ENCODE measurements around the gene CBX6.

The CBX6 gene

DNA sequence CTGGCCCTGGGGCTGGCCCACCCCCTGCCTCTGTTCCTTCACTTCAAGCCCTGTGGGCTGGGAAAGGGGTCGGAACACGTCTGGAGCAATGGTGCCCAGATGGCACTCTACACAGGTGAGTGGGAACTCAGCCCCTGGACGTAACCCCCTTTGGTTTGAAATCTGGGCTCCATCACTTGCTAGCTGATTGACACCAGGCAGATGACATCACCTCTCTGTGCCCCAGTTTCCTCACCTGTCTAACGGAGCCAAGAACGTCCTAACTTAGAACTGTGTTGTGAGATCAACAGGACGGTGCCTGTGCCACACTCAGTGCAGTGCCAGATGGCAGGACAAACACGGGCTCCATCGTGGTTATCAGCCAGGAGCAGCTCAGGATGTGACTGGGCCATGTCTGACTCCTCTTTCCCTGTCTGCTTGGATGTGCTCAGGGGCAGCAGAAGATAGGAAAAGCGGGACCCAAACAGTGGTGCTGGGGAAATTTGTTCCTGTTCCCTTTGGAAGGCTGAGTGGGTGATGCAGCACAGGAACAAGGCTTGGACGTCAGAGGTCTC lies 52.6 kb downstream of the CBX6 start:
- TF ChIP-seq, protein P1, sequence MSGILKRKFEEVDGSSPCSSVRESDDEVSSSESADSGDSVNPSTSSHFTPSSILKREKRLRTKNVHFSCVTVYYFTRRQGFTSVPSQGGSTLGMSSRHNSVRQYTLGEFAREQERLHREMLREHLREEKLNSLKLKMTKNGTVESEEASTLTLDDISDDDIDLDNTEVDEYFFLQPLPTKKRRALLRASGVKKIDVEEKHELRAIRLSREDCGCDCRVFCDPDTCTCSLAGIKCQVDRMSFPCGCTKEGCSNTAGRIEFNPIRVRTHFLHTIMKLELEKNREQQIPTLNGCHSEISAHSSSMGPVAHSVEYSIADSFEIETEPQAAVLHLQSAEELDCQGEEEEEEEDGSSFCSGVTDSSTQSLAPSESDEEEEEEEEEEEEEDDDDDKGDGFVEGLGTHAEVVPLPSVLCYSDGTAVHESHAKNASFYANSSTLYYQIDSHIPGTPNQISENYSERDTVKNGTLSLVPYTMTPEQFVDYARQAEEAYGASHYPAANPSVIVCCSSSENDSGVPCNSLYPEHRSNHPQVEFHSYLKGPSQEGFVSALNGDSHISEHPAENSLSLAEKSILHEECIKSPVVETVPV (CRISPR knock-in tag; IDR thresholded peaks at IDR 0.05): no peak
- TF ChIP-seq ZC3H10 (CRISPR knock-in tag; IDR thresholded peaks at IDR 0.05): no peak
- no peak for TF ChIP-seq ZFP3 (CRISPR knock-in tag; IDR thresholded peaks at IDR 0.05)
- no peak for TF ChIP-seq TCF4 (CRISPR knock-in tag; IDR thresholded peaks at IDR 0.05; ENCODE audit: borderline replicate concordance)
- TF ChIP-seq RARB (CRISPR knock-in tag; IDR thresholded peaks at IDR 0.05): no peak
- no peak for TF ChIP-seq ISL1 (CRISPR knock-in tag; IDR thresholded peaks at IDR 0.05)
- TF ChIP-seq TOX (CRISPR knock-in tag; IDR thresholded peaks at IDR 0.05; ENCODE audit: borderline replicate concordance): no peak
- no peak for TF ChIP-seq ESRRG (CRISPR knock-in tag; IDR thresholded peaks at IDR 0.05)
- TF ChIP-seq ARNTL (CRISPR knock-in tag; IDR thresholded peaks at IDR 0.05; ENCODE audit: borderline replicate concordance, low read depth): no peak
- TF ChIP-seq, protein P2, sequence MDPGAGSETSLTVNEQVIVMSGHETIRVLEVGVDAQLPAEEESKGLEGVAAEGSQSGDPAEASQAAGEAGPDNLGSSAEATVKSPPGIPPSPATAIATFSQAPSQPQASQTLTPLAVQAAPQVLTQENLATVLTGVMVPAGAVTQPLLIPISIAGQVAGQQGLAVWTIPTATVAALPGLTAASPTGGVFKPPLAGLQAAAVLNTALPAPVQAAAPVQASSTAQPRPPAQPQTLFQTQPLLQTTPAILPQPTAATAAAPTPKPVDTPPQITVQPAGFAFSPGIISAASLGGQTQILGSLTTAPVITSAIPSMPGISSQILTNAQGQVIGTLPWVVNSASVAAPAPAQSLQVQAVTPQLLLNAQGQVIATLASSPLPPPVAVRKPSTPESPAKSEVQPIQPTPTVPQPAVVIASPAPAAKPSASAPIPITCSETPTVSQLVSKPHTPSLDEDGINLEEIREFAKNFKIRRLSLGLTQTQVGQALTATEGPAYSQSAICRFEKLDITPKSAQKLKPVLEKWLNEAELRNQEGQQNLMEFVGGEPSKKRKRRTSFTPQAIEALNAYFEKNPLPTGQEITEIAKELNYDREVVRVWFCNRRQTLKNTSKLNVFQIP (CRISPR knock-in tag; IDR thresholded peaks at IDR 0.05; ENCODE audit: borderline replicate concordance, low read depth): no peak
- TF ChIP-seq, protein P3, sequence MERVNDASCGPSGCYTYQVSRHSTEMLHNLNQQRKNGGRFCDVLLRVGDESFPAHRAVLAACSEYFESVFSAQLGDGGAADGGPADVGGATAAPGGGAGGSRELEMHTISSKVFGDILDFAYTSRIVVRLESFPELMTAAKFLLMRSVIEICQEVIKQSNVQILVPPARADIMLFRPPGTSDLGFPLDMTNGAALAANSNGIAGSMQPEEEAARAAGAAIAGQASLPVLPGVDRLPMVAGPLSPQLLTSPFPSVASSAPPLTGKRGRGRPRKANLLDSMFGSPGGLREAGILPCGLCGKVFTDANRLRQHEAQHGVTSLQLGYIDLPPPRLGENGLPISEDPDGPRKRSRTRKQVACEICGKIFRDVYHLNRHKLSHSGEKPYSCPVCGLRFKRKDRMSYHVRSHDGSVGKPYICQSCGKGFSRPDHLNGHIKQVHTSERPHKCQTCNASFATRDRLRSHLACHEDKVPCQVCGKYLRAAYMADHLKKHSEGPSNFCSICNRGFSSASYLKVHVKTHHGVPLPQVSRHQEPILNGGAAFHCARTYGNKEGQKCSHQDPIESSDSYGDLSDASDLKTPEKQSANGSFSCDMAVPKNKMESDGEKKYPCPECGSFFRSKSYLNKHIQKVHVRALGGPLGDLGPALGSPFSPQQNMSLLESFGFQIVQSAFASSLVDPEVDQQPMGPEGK (CRISPR knock-in tag; IDR thresholded peaks at IDR 0.05; ENCODE audit: borderline replicate concordance): no peak
- TF ChIP-seq SNAI2 (CRISPR knock-in tag; IDR thresholded peaks at IDR 0.05): no peak
- TF ChIP-seq ZNF565 (CRISPR knock-in tag; conservative IDR thresholded peaks at IDR 0.05; ENCODE audit: low read depth): no peak
- TF ChIP-seq OSR1 (CRISPR knock-in tag; IDR thresholded peaks at IDR 0.05): no peak
- no peak for TF ChIP-seq PPARA (CRISPR knock-in tag; IDR thresholded peaks at IDR 0.05; ENCODE audit: borderline replicate concordance)

DNA sequence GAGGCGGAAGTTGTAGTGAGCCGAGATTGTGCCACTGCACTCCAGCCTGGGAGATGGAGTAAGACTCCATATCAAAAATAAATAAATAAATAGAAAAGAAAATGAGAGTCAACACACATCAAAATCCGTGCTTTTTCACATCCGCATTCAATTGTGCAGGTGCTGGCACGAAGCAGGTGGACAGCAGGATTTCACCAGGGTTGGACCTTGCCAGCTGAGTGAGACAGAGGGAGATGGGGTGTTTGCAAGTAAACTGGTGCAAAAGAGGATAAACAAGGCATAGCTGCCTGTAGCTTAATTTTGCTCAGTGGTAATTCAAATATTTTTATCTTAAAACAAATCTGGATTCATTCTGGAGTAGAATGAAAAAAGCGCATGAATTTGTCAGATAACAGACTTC lies 54.8 kb downstream of the CBX6 start:
- TF ChIP-seq, protein P3 (CRISPR knock-in tag; IDR thresholded peaks at IDR 0.05; ENCODE audit: borderline replicate concordance): no peak
- TF ChIP-seq ZFP3 (CRISPR knock-in tag; IDR thresholded peaks at IDR 0.05) (no peak), OSR1 (CRISPR knock-in tag; IDR thresholded peaks at IDR 0.05) (no peak), ARNTL (CRISPR knock-in tag; IDR thresholded peaks at IDR 0.05; ENCODE audit: borderline replicate concordance, low read depth) (no peak), ZNF8 (CRISPR knock-in tag; IDR thresholded peaks at IDR 0.05) (no peak), TCF4 (CRISPR knock-in tag; IDR thresholded peaks at IDR 0.05; ENCODE audit: borderline replicate concordance) (no peak), ISL1 (CRISPR knock-in tag; IDR thresholded peaks at IDR 0.05) (no peak), ESRRG (CRISPR knock-in tag; IDR thresholded peaks at IDR 0.05) (no peak), BACH2 (CRISPR knock-in tag; IDR thresholded peaks at IDR 0.05; ENCODE audit: borderline replicate concordance) (no peak), TOX (CRISPR knock-in tag; IDR thresholded peaks at IDR 0.05; ENCODE audit: borderline replicate concordance) (no peak), ZC3H10 (CRISPR knock-in tag; IDR thresholded peaks at IDR 0.05) (no peak), SNAI2 (CRISPR knock-in tag; IDR thresholded peaks at IDR 0.05) (no peak)
- TF ChIP-seq, protein P1 (CRISPR knock-in tag; IDR thresholded peaks at IDR 0.05): no peak
- TF ChIP-seq, protein P4, sequence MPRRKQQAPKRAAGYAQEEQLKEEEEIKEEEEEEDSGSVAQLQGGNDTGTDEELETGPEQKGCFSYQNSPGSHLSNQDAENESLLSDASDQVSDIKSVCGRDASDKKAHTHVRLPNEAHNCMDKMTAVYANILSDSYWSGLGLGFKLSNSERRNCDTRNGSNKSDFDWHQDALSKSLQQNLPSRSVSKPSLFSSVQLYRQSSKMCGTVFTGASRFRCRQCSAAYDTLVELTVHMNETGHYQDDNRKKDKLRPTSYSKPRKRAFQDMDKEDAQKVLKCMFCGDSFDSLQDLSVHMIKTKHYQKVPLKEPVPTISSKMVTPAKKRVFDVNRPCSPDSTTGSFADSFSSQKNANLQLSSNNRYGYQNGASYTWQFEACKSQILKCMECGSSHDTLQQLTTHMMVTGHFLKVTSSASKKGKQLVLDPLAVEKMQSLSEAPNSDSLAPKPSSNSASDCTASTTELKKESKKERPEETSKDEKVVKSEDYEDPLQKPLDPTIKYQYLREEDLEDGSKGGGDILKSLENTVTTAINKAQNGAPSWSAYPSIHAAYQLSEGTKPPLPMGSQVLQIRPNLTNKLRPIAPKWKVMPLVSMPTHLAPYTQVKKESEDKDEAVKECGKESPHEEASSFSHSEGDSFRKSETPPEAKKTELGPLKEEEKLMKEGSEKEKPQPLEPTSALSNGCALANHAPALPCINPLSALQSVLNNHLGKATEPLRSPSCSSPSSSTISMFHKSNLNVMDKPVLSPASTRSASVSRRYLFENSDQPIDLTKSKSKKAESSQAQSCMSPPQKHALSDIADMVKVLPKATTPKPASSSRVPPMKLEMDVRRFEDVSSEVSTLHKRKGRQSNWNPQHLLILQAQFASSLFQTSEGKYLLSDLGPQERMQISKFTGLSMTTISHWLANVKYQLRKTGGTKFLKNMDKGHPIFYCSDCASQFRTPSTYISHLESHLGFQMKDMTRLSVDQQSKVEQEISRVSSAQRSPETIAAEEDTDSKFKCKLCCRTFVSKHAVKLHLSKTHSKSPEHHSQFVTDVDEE (CRISPR knock-in tag; IDR thresholded peaks at IDR 0.05): no peak
- TF ChIP-seq, protein P2 (CRISPR knock-in tag; IDR thresholded peaks at IDR 0.05; ENCODE audit: borderline replicate concordance, low read depth): no peak
- ATAC-seq: no peak

More for the DNA sequence above, 52.6 kb downstream of the CBX6 start:
- ATAC-seq: no peak
